ENCODE measurements around the gene NAT16.

Gene NAT16

GRCh38 chr7:101170617-101171441 lies 9.3 kb downstream of the NAT16 start:
- DNase-seq (ENCODE audit: low spot score) = no peak

GRCh38 chr7:101169838-101170551 lies 10.1 kb downstream of the NAT16 start:
- peak; percentile 64 for DNase-seq (ENCODE audit: low spot score)

GRCh38 chr7:101169110-101169837 lies 10.8 kb downstream of the NAT16 start:
- DNase-seq (ENCODE audit: low spot score) = no peak

GRCh38 chr7:101168412-101169049 lies 11.6 kb downstream of the NAT16 start:
- DNase-seq (ENCODE audit: low spot score) = no peak

GRCh38 chr7:101167645-101168411 lies 12.3 kb downstream of the NAT16 start:
- DNase-seq (ENCODE audit: low spot score) = no peak

GRCh38 chr7:101166909-101167644 lies 13.0 kb downstream of the NAT16 start:
- DNase-seq (ENCODE audit: low spot score) = no peak

GRCh38 chr7:101166648-101166908 lies 13.5 kb downstream of the NAT16 start:
- no peak for DNase-seq (ENCODE audit: low spot score)

- DNase-seq (ENCODE audit: low spot score) = no peak
Observed at GRCh38 chr7:101165958-101166647, 14.0 kb downstream of the NAT16 start.

- peak; percentile 97 for DNase-seq (ENCODE audit: low spot score)
Observed at GRCh38 chr7:101165075-101165957, 14.8 kb downstream of the NAT16 start, which contains the start of gene VGF. Gene VGF (minus strand): TSS chr7:101165569. CDS start chr7:101164843, 726 bp downstream.

- DNase-seq (ENCODE audit: low spot score) = peak; percentile 55
Observed at GRCh38 chr7:101164071-101164840, 15.8 kb downstream of the NAT16 start.

GRCh38 chr7:101163279-101164070 lies 16.6 kb downstream of the NAT16 start:
- DNase-seq (ENCODE audit: low spot score) = no peak

- no peak for DNase-seq (ENCODE audit: low spot score)
Observed at GRCh38 chr7:101162551-101163278, 17.4 kb downstream of the NAT16 start.

- no peak for DNase-seq (ENCODE audit: low spot score)
Observed at GRCh38 chr7:101161692-101162471, 18.2 kb downstream of the NAT16 start.

GRCh38 chr7:101160910-101161309 lies 19.2 kb downstream of the NAT16 start:
- DNase-seq (ENCODE audit: low spot score) = no peak

GRCh38 chr7:101159696-101160674 lies 20.1 kb downstream of the NAT16 start:
- no peak for DNase-seq (ENCODE audit: low spot score)
